NOMO-1 treated with DMSO at 0.1 percent for 48 hours (cell line): ENCODE results near the gene ZBTB17.
"Not testable (repeated sequence)": the region's sequence is repeated elsewhere in the genome, so short reads cannot be mapped to it uniquely, and the experiment has no call there.

ENCODE experiments used
- DNase-seq: peaks from one replicate; lab custom pipeline; 2025; ENCODE audit not compliant: unreplicated experiment; lab: John Stamatoyannopoulos, UW

Gene ZBTB17

GRCh38 chr1:15988856-15989736 is 13.2 kb upstream of the ZBTB17 start:
- DNase-seq = no peak

GRCh38 chr1:15985611-15986297 is 9.9 kb upstream of the ZBTB17 start:
- DNase-seq = peak; percentile 84

- no peak for DNase-seq
Observed at GRCh38 chr1:15983275-15983674, 7.4 kb upstream of the ZBTB17 start.

- DNase-seq = no peak
Observed at GRCh38 chr1:15981679-15982078, 5.8 kb upstream of the ZBTB17 start.

- not testable (repeated sequence) for DNase-seq
Observed at GRCh38 chr1:15977947-15978346, 2.0 kb upstream of the ZBTB17 start.

GRCh38 chr1:15975358-15975804 is 520 bp downstream of the ZBTB17 start:
- DNase-seq = peak; percentile 42

- DNase-seq = no peak
Observed at GRCh38 chr1:15974855-15975254, 1.0 kb downstream of the ZBTB17 start.

GRCh38 chr1:15973772-15974171 is 2.1 kb downstream of the ZBTB17 start:
- no peak for DNase-seq

GRCh38 chr1:15972409-15972808 is 3.5 kb downstream of the ZBTB17 start:
- DNase-seq = no peak

- DNase-seq = no peak
Observed at GRCh38 chr1:15970911-15971310, 5.0 kb downstream of the ZBTB17 start.

- no peak for DNase-seq
Observed at GRCh38 chr1:15969321-15969880, 6.5 kb downstream of the ZBTB17 start.

GRCh38 chr1:15968172-15968571 is 7.7 kb downstream of the ZBTB17 start:
- DNase-seq = no peak

GRCh38 chr1:15966956-15967344 is 9.0 kb downstream of the ZBTB17 start:
- DNase-seq = no peak

- DNase-seq = peak; percentile 45
Observed at GRCh38 chr1:15966081-15966955, 9.6 kb downstream of the ZBTB17 start.

GRCh38 chr1:15965228-15965767 is 10.6 kb downstream of the ZBTB17 start:
- DNase-seq = no peak

- DNase-seq = peak; percentile 27
Observed at GRCh38 chr1:15963968-15964648, 11.8 kb downstream of the ZBTB17 start.

GRCh38 chr1:15963363-15963967 is 12.4 kb downstream of the ZBTB17 start:
- no peak for DNase-seq

GRCh38 chr1:15962671-15963362 is 13.1 kb downstream of the ZBTB17 start:
- DNase-seq = no peak

GRCh38 chr1:15962176-15962575 is 13.7 kb downstream of the ZBTB17 start:
- no peak for DNase-seq
